NCI-H1105 treated with DMSO at 0.1 percent for 48 hours (cell line): ENCODE data around the gene NR2F1-AS1.

Experiments
- DNase-seq: peaks from one replicate; lab custom pipeline; 2025; lab: John Stamatoyannopoulos, UW

NR2F1-AS1 gene

GRCh38 chr5:93589152-93589828, 8.3 kb upstream of the NR2F1-AS1 start:
- DNase-seq = no peak

- no peak for DNase-seq
These were observed 7.5 kb upstream of the NR2F1-AS1 start for GRCh38 chr5:93588352-93589151.

- DNase-seq = no peak
These were observed 6.8 kb upstream of the NR2F1-AS1 start for GRCh38 chr5:93587597-93588351.

GRCh38 chr5:93586736-93587596, 5.9 kb upstream of the NR2F1-AS1 start:
- no peak for DNase-seq

- no peak for DNase-seq
These were observed 4.9 kb upstream of the NR2F1-AS1 start for GRCh38 chr5:93585767-93586385.

GRCh38 chr5:93585041-93585766, 4.2 kb upstream of the NR2F1-AS1 start:
- no peak for DNase-seq

GRCh38 chr5:93584596-93585040, 3.6 kb upstream of the NR2F1-AS1 start:
- DNase-seq = peak; percentile 18

- peak; percentile 36 for DNase-seq
These were observed 3.0 kb upstream of the NR2F1-AS1 start for GRCh38 chr5:93583768-93584595.

- DNase-seq = no peak
These were observed 2.4 kb upstream of the NR2F1-AS1 start for GRCh38 chr5:93583439-93583767.

GRCh38 chr5:93582677-93583438, 1.8 kb upstream of the NR2F1-AS1 start, which contains the start of gene NR2F1:
NR2F1 (plus strand) TSS chr5:93583222; CDS start chr5:93585024, 1,802 bp downstream.
- peak; percentile 77 for DNase-seq

GRCh38 chr5:93582167-93582462, 1.1 kb upstream of the NR2F1-AS1 start:
- no peak for DNase-seq

- peak; percentile 33 for DNase-seq
These were observed 724 bp downstream of the NR2F1-AS1 start for GRCh38 chr5:93580063-93580926.

- DNase-seq = no peak
These were observed 1.3 kb downstream of the NR2F1-AS1 start for GRCh38 chr5:93579692-93580062.

GRCh38 chr5:93578813-93579691, 2.0 kb downstream of the NR2F1-AS1 start:
- no peak for DNase-seq

- no peak for DNase-seq
These were observed 2.9 kb downstream of the NR2F1-AS1 start for GRCh38 chr5:93577854-93578812.
